GM21723 (cell line): ENCODE measurements around the gene MTMR4.
"Not testable (repeated sequence)": the region's sequence is repeated elsewhere in the genome, so short reads cannot be mapped to it uniquely, and the experiment has no call there.

Experiments
- ATAC-seq: cut with Tn5 transposase; IDR thresholded peaks from one replicate; pipeline ENCODE4 v1.9.1; 2021; ENCODE audit warnings: mild to moderate bottlenecking, moderate library complexity; ENCODE audit not compliant: unreplicated experiment

Gene MTMR4

GRCh38 chr17:58493506-58493905 is 20.9 kb downstream of the MTMR4 start:
- no peak for ATAC-seq

- ATAC-seq: no peak
Observed at GRCh38 chr17:58492238-58493121, 22.0 kb downstream of the MTMR4 start.

GRCh38 chr17:58491510-58492045 is 22.9 kb downstream of the MTMR4 start:
- no peak for ATAC-seq

- no peak for ATAC-seq
Observed at GRCh38 chr17:58488428-58488890, 26.0 kb downstream of the MTMR4 start.

GRCh38 chr17:58487589-58488427 is 26.6 kb downstream of the MTMR4 start, which contains the start of gene HSF5:
TSS of gene HSF5 (minus strand) at chr17:58488408. CDS start at chr17:58488274, 134 bp downstream.
- peak; percentile 61 for ATAC-seq

- no peak for ATAC-seq
Observed at GRCh38 chr17:58484600-58484999, 29.8 kb downstream of the MTMR4 start.

GRCh38 chr17:58481798-58482197 is 32.6 kb downstream of the MTMR4 start:
- not testable (repeated sequence) for ATAC-seq

GRCh38 chr17:58480090-58480489 is 34.3 kb downstream of the MTMR4 start:
- ATAC-seq: no peak

GRCh38 chr17:58476812-58477211 is 37.6 kb downstream of the MTMR4 start:
- ATAC-seq: no peak

GRCh38 chr17:58475985-58476384 is 38.5 kb downstream of the MTMR4 start:
- ATAC-seq: no peak

- ATAC-seq: no peak
Observed at GRCh38 chr17:58470356-58470755, 44.1 kb downstream of the MTMR4 start.

- ATAC-seq: no peak
Observed at GRCh38 chr17:58468944-58469343, 45.5 kb downstream of the MTMR4 start.

GRCh38 chr17:58455491-58455890 is 58.9 kb downstream of the MTMR4 start:
- ATAC-seq: no peak

GRCh38 chr17:58452738-58453137 is 61.7 kb downstream of the MTMR4 start:
- ATAC-seq: no peak

GRCh38 chr17:58447039-58447975 is 67.1 kb downstream of the MTMR4 start:
- peak; percentile 54 for ATAC-seq

GRCh38 chr17:58446086-58446485 is 68.4 kb downstream of the MTMR4 start:
- ATAC-seq: no peak
